ENCODE measurements around the gene GFM1. TPM values are rescaled to one million over a fixed set of nuclear protein-coding genes. Genes with fewer than 3 reads are reported as not detected.

The GFM1 gene
- total RNA-seq, 6 experiments from 2014 or later: 40.2 to 61.5 (median 43.8) TPM

GRCh38 chr3:158739661-158740060 lies 95.3 kb downstream of the GFM1 start:
- DNase-seq (no peak), ATAC-seq (no peak)
- H3K9me3 ChIP-seq: no peaks in the 10 kb centered on the region
- TF ChIP-seq CTCF (IDR thresholded peaks at IDR 0.05) (no peak), POLR2A (IDR thresholded peaks at IDR 0.05) (no peak)
- H3K27ac ChIP-seq: no peak overlapping the region
- H3K4me3 ChIP-seq: no peak overlapping the region
- intact Hi-C loops (cut with DNase I): loop anchor here in 1 of 2 donors (10.0 kb wide), 1 partner anchor 45 kb away; no protein-coding TSS in a partner anchor
- no peaks in the 10 kb centered on the region for H3K4me1 ChIP-seq
- no peaks in the 10 kb centered on the region for H3K36me3 ChIP-seq
- 94% methylated on average over 3 of the region's 3 CpGs for WGBS (ENCODE audit: insufficient coverage, low coverage, low lambda C conversion rate, missing lambda C conversion rate)
- no peaks in the 10 kb centered on the region for H3K27me3 ChIP-seq

Small RNA genes within 50 kb of the gene (small RNA-seq; reads per million reads assigned to genes)
- gene AC025033.1 (0 reads per million in 2 experiments), gene AC080013.6 (0 to 0.10 reads per million in 2 experiments)

Other genes starting within 250 kb of the GFM1 start
- 1 to 10 TPM in 1 of 6 experiments, under 1 TPM in 5; 0.12 to 1.0 (median 0.31) TPM for gene MLF1, start 73.3 kb upstream of the GFM1 start, total RNA-seq
- 1 to 10 TPM in 5 of 6 experiments, under 1 TPM in 1; 0.84 to 3.4 (median 2.0) TPM for gene LXN, start 28.1 kb downstream of the GFM1 start, total RNA-seq
- gene RARRES1, start 87.9 kb downstream of the GFM1 start, total RNA-seq: 1 to 10 TPM; 1.8 to 9.2 (median 7.0) TPM
- 10 to 100 TPM; 25.3 to 38.5 (median 35.3) TPM for gene MFSD1, start 157.5 kb downstream of the GFM1 start, total RNA-seq

Measured in right lobe of liver (tissue), 6 donors.